Heart right ventricle (tissue), 16 donors: ENCODE measurements around the gene COPS4. TPM values are rescaled to one million over a fixed set of nuclear protein-coding genes. Genes with fewer than 3 reads are reported as not detected.

Experiments
- ATAC-seq, 8 donors: fragments of 200-7000 bp; cut with Tn5 transposase; one replicate each; pipeline ENCODE4 v1.9.1; 2020; ENCODE audit warnings: mild to moderate bottlenecking in 8 of 8, moderate library complexity in 8 of 8, moderate number of reproducible peaks in 1 of 8
- DNase-seq, 2 donors: peaks; one replicate each; pipeline ENCODE4 v3.0.0-alpha.2; 2020
- H3K27ac ChIP-seq, 10 donors: fragments of 200-600 bp; sonication (generic) in 2 of 10; one replicate each; pipeline versions ENCODE4 v1.5.0 to v1.8.0; 2020 to 2022; ENCODE audit warnings: mild to moderate bottlenecking in 3 of 10
- H3K27me3 ChIP-seq, 7 donors: fragments of 200-600 bp; one replicate each; pipeline ENCODE4 v1.8.0; 2021 to 2022; ENCODE audit warnings: mild to moderate bottlenecking in 2 of 7
- H3K36me3 ChIP-seq, 9 donors: fragments of 200-600 bp; sonication (generic) in 1 of 9; one replicate each; pipeline versions ENCODE4 v1.5.0 to v1.8.0; 2020 to 2022; ENCODE audit warnings: mild to moderate bottlenecking in 2 of 9
- H3K4me1 ChIP-seq, 9 donors: fragments of 200-600 bp; sonication (generic) in 1 of 9; one replicate each; pipeline versions ENCODE4 v1.5.0 to v1.8.0; 2020 to 2022; ENCODE audit warnings: mild to moderate bottlenecking in 4 of 9
- H3K4me3 ChIP-seq, 10 donors: fragments of 200-600 bp; sonication (generic) in 2 of 10; one replicate each; pipeline versions ENCODE4 v1.5.0 to v1.8.0; 2020 to 2022; ENCODE audit warnings: mild to moderate bottlenecking in 7 of 10, moderate library complexity in 2 of 10
- H3K9me3 ChIP-seq, 11 donors: fragments of 200-600 bp in 10 of 11; sonication (generic) in 2 of 11; one replicate each; pipeline versions ENCODE4 v1.5.0 to v1.8.0; 2013 to 2022; ENCODE audit warnings: mild to moderate bottlenecking in 2 of 11, control low read depth in 1 of 11, moderate library complexity in 1 of 11
- WGBS, 2 donors: extraction: QIAGEN DNeasy Blood & Tissue Kit; methylation state at CpG; one replicate each; pipeline ENCODE4 v1.1.7; 2013; ENCODE audit warnings: inconsistent platforms in 1 of 2; 5-methylcytosine and 5-hydroxymethylcytosine counted together
- intact Hi-C, 10 donors: fragments of 100-400 bp; cut with DNase I; formaldehyde crosslinking; loops; one replicate each; pipeline versions ENCODE4 v1.11.1 to v1.14.2; 2022
- polyA plus RNA-seq, 2 donors: library from polyadenylated mRNA; stranded (reverse); fragments of 200-250 nt; gene quantifications; one replicate each; pipeline ENCODE4 v1.2.3, GENCODE V29; 2013
- total RNA-seq, 10 donors: library from RNA; stranded (reverse); fragmentation: NEBNext Ultra II Directional in 3 of 10; extraction: Animal tissue kit (Norgen Biotek cat#: 25700) in 3 of 10; gene quantifications; one replicate each; pipeline versions ENCODE4 v1.2.1 to v1.2.4, GENCODE V29; 2021 to 2023
- TF ChIP-seq, protein P1 (sequence below), 9 donors: fragments of 200-600 bp; sonication (generic) in 2 of 9; IDR thresholded peaks; one replicate each; pipeline versions ENCODE4 v1.5.0 to v1.8.0; 2021 to 2022; ENCODE audit warnings: antibody characterized with exemption in 9 of 9, mild to moderate bottlenecking in 5 of 9, moderate library complexity in 1 of 9
- donor health status: Arrhythmogenic right ventricular cardiomyopathy.
- donor health status: ischemic (EF 13 %, LVEDD 7.1; RV severe dilation, severe dysfunction).
- donor health status: healthy with polysubstance abuse.
- donor health status: DM: no; HTN: yes; CAD: no.
- donor health status: DM: no; HTN: no; CAD: no.
- donor health status: ischemic (EF 25% LVEDD 6.9; RV normal size, moderate dysfunction).
- donor health status: ischemic (EF 25% LVEDD 5.7; RV mildly dilated, moderate dysfunction).
- donor health status: healthy.
- donor health status: DM: yes; HTN: yes; CAD: no.
- donor health status: Ischemic cardiomyopathy.
- donor health status: ischemic (EF 35%, LVEDD 5.7; RV mildly dilated, moderate dysfunction).
- donor health status: nonischemic (EF 11% LVEDD 7.7; RV severe dilation, severe dysfunction).
- donor health status: DM: yes; HTN: yes; CAD: no.
- donor health status: PGD.
- donor health status: ischemic (EF 29% LVEDD 5.4; RV normal size, mild dysfunction).
- donor health status: nonischemic (EF 23%, LVEDD 6.1; RV moderate dilation, normal function).

Gene COPS4
- total and polyA plus RNA-seq, 12 donors = 12.5 to 65.1 (median 57.2) TPM

DNA sequence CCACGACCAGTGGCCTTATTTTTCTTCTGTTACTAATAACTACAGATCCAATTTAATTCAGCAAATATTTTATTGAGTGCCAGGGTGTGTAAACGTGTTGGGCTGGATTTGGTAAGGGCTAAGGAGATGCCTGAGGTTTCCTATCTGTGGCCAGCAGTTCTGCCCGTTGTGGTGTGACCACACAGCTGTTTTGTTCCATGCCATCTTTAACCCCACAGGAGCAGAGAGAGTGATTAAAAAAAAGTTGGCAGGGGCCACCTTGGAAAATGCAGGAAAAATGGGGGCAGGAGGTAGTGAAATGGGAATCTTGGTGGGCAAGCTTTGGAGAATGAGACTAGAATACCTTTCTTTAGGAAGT lies 78.4 kb downstream of the COPS4 start:
- intact Hi-C loops = no loop called here
- TF ChIP-seq, protein P1, sequence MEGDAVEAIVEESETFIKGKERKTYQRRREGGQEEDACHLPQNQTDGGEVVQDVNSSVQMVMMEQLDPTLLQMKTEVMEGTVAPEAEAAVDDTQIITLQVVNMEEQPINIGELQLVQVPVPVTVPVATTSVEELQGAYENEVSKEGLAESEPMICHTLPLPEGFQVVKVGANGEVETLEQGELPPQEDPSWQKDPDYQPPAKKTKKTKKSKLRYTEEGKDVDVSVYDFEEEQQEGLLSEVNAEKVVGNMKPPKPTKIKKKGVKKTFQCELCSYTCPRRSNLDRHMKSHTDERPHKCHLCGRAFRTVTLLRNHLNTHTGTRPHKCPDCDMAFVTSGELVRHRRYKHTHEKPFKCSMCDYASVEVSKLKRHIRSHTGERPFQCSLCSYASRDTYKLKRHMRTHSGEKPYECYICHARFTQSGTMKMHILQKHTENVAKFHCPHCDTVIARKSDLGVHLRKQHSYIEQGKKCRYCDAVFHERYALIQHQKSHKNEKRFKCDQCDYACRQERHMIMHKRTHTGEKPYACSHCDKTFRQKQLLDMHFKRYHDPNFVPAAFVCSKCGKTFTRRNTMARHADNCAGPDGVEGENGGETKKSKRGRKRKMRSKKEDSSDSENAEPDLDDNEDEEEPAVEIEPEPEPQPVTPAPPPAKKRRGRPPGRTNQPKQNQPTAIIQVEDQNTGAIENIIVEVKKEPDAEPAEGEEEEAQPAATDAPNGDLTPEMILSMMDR (IDR thresholded peaks at IDR 0.05) = no peak
- no peaks in the 10 kb centered on the region for H3K36me3 ChIP-seq
- H3K4me3 ChIP-seq = peak overlapping the region in 1 of 10 donors; percentile 30
- peak overlapping the region in 1 of 10 donors; percentile 89 for H3K27ac ChIP-seq
- H3K9me3 ChIP-seq = no peaks in the 10 kb centered on the region
- ATAC-seq (no peak), DNase-seq (no peak)
- WGBS, 2 donors = 67 to 74% methylated on average over 3 of the region's 3 CpGs
- peaks cover 0 to 38% (median 11%) of the 10 kb centered on the region in 9 donors for H3K4me1 ChIP-seq
- H3K27me3 ChIP-seq = peaks cover 0 to 14% (median 6%) of the 10 kb centered on the region in 7 donors

DNA sequence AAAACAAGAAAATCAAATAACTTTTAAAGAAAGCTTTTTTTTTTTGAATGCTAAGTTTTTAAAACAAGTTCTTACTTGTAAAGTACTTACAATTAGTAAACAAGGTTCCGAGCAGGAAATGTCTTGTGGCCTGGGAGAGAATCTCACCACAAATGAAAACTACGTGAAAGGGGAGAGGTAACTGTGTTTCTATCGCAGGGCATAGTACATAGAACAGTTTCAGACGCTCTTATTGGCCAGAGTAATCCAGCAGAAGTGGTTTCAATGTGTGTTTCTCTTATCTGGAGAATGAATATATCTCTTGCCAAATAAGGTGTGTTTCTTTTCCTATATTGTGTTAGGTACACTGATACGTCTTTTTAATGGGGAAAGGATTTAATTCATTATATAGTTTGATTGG lies 79.6 kb downstream of the COPS4 start, which contains the start of gene PLAC8:
Gene PLAC8 (minus strand): TSS at position 154 of the 400 bp plus-strand sequence. CDS start 6,808 bp downstream, outside the sequence.
- DNase-seq (no peak), ATAC-seq (no peak)
- Histone ChIP-seq H3K9me3 (no peaks in the 10 kb centered on the region), H3K4me1 (peaks cover 0 to 38% (median 7%) of the 10 kb centered on the region in 9 donors), H3K36me3 (no peaks in the 10 kb centered on the region), H3K27ac (peak within 1 kb of the TSS in 1 of 10 donors; percentile 89), H3K4me3 (peak within 1 kb of the TSS in 1 of 10 donors; percentile 30), H3K27me3 (peaks cover 0 to 6% (median 1%) of the 10 kb centered on the region in 7 donors)
- WGBS, 2 donors = 67 to 68% methylated on average over 5 of the region's 5 CpGs
- TF ChIP-seq, protein P1 (IDR thresholded peaks at IDR 0.05) = no peak
- intact Hi-C loops = no loop called here

- intact Hi-C loops = no loop called here
- H3K4me3 ChIP-seq = no peak overlapping the region
Observed at GRCh38 chr4:83115000-83115399, 80.0 kb downstream of the COPS4 start.

DNA sequence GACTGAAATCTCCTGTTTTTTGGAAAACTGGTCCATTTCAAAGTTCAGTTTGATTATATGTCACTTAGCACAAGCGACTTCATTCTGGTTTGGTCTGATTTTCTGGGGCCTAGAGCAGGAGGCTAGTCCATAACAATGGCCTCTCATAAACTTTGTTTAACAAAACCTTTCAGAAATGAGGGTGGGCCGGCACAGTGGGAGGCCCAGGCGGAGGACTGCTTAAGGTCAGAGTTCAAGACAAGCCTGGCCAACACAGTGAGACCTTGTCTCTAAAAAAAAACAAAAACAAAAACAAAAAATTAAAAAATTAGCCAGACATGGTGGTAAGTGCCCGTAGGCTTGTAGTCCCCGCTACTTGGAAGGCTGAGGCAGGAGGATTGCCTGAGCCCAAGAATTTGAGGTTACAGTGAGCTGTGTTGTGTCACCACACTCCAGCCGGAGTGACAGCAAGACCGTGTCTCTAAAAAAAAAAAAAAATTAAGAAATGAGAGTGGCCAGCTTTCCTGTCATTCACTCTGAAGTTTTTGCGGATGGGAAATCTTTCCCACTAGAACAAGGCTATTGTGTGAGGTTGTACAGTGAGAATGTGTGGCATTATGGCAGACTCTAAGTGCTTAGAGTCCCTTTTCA lies 80.8 kb downstream of the COPS4 start:
- 77 to 78% methylated on average over 8 of the region's 8 CpGs for WGBS, 2 donors
- no peak for DNase-seq
- intact Hi-C loops = no loop called here
- H3K4me3 ChIP-seq = no peak overlapping the region
- no peaks in the 10 kb centered on the region for H3K9me3 ChIP-seq
- peak overlapping the region in 1 of 10 donors; percentile 89 for H3K27ac ChIP-seq
- no peak for ATAC-seq
- H3K4me1 ChIP-seq = peaks cover 0 to 33% (median under 1%) of the 10 kb centered on the region in 9 donors
- TF ChIP-seq, protein P1 (IDR thresholded peaks at IDR 0.05) = no peak
- no peaks in the 10 kb centered on the region for H3K36me3 ChIP-seq
- H3K27me3 ChIP-seq = peaks cover 0 to 2% (median 0%) of the 10 kb centered on the region in 7 donors

More at GRCh38 chr4:83115000-83115399, 80.0 kb downstream of the COPS4 start:
- ATAC-seq (no peak), DNase-seq (no peak)
- Histone ChIP-seq H3K9me3 (no peaks in the 10 kb centered on the region), H3K4me1 (peaks cover 0 to 38% (median 5%) of the 10 kb centered on the region in 9 donors), H3K27me3 (peaks cover 0 to 3% (median 0%) of the 10 kb centered on the region in 7 donors), H3K27ac (peak overlapping the region in 1 of 10 donors; percentile 89), H3K36me3 (no peaks in the 10 kb centered on the region)
- TF ChIP-seq, protein P1 (IDR thresholded peaks at IDR 0.05) = no peak
